ENCODE data around the gene MAP6D1. TPM values are rescaled to one million over a fixed set of nuclear protein-coding genes. Genes with fewer than 3 reads are reported as not detected.

Gene MAP6D1
- total and polyA plus RNA-seq, 9 of the 15 experiments (the other 6 are each of a cell fraction or from before 2014, with no cell fraction given) = 0.16 to 1.5 (median 0.44) TPM; not detected in 3

DNA sequence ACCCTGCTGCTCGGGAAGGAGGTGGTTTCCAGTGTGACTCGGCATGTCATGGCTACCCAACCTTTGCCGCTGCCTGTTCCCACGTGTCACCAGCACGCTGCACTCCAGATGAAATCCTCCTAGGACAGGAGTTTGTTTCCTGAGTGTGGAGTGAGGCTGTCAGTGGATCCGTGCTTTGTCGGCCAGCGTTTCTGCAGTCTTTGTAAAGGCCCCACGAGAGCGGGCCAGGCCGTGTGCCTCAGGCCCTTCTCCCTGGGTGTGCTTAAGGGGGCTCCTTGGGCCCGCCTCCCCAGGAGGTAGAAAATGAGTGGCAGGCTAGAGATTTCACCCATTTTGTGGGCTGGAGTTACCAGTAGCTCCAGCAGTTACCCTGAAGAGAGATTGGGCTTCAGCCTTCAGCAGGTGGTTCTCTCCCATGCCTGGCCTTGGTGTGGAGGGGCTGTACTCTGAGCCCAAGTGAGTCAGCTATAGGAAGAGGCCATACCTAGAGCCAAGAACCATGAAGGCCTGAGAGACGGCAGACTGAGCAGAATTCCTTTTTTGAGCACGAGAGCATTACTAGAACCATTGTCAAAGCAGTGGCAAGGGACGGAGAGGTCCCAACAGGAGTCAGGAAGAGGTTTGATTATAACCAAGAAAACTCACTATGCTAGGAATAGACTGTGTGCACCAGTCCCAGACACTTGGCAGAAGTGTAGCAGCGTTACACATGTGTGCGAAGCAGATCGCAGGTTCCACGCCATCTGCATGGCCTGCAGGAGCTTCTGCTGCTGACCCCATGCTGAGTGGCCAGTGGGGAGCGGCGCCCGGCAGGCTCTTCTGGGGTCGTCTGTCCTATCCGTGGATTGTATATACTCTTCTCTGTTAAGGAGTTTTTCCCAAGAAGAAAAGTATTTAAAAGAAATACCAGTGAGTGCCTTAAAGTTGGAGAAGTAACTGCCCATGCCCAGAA is 14.5 kb downstream of the MAP6D1 start (continued):
- TF ChIP-seq PHB2 (IDR thresholded peaks at IDR 0.05; ENCODE audit: low read depth) (no peak), SAFB2 (IDR thresholded peaks at IDR 0.05; ENCODE audit: borderline replicate concordance, low read depth, low read length, severe bottlenecking) (no peak), ZNF551 (CRISPR knock-in tag; IDR thresholded peaks at IDR 0.05) (no peak), PHTF2 (CRISPR knock-in tag; IDR thresholded peaks at IDR 0.05) (no peak), ARID1B (IDR thresholded peaks at IDR 0.05) (no peak), NRF1 (conservative IDR thresholded peaks at IDR 0.05 in 1 of 2, IDR thresholded peaks at IDR 0.05 in 1 of 2) (no peak), HCFC1 (IDR thresholded peaks at IDR 0.05; ENCODE audit: low read depth, low read length) (no peak), FOS (IDR thresholded peaks at IDR 0.05; ENCODE audit: extremely low read depth, insufficient read length) (no peak)
- TF ChIP-seq, protein P1, sequence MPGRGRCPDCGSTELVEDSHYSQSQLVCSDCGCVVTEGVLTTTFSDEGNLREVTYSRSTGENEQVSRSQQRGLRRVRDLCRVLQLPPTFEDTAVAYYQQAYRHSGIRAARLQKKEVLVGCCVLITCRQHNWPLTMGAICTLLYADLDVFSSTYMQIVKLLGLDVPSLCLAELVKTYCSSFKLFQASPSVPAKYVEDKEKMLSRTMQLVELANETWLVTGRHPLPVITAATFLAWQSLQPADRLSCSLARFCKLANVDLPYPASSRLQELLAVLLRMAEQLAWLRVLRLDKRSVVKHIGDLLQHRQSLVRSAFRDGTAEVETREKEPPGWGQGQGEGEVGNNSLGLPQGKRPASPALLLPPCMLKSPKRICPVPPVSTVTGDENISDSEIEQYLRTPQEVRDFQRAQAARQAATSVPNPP (IDR thresholded peaks at IDR 0.05; ENCODE audit: borderline replicate concordance, insufficient read depth, insufficient read length) = no peak
- TF ChIP-seq, protein P2, sequence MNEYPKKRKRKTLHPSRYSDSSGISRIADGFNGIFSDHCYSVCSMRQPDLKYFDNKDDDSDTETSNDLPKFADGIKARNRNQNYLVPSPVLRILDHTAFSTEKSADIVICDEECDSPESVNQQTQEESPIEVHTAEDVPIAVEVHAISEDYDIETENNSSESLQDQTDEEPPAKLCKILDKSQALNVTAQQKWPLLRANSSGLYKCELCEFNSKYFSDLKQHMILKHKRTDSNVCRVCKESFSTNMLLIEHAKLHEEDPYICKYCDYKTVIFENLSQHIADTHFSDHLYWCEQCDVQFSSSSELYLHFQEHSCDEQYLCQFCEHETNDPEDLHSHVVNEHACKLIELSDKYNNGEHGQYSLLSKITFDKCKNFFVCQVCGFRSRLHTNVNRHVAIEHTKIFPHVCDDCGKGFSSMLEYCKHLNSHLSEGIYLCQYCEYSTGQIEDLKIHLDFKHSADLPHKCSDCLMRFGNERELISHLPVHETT (CRISPR knock-in tag; conservative IDR thresholded peaks at IDR 0.05 in 1 of 2, IDR thresholded peaks at IDR 0.05 in 1 of 2) = no peak
